CD14-positive monocyte (primary cell): ENCODE results near the gene GOLIM4. TPM values are rescaled to one million over a fixed set of nuclear protein-coding genes. Genes with fewer than 3 reads are reported as not detected.
A peak's percentile ranks its signal among the peaks of the same experiment; 100 is the strongest.

Experiments
- DNase-seq, 3 donors: peaks; one replicate each; pipeline ENCODE4 v3.0.0-alpha.2; 2011 to 2022
- H2AFZ ChIP-seq: 2 replicates; pipeline ENCODE4 v1.6.0; 2012; ENCODE audit warnings: mild to moderate bottlenecking, low read depth, low read length, inconsistent platforms; ENCODE audit not compliant: insufficient read depth, poor library complexity, severe bottlenecking
- H3K27ac ChIP-seq, 2 donors: 1 replicate in 1 of 2; 2 replicates in 1 of 2; pipeline ENCODE4 v1.5.1; 2012 to 2013; ENCODE audit warnings: low read length in 2 of 2, control low read depth in 1 of 2, inconsistent platforms in 1 of 2, low read depth in 1 of 2, mild to moderate bottlenecking in 1 of 2
- H3K27me3 ChIP-seq, 2 donors: one replicate each; pipeline versions ENCODE4 v1.6.0 to v1.6.1; 2011 to 2013; ENCODE audit warnings: low read length in 2 of 2; ENCODE audit not compliant: control insufficient read depth in 2 of 2, insufficient read depth in 2 of 2
- H3K36me3 ChIP-seq, 2 donors: replicated peaks in 1 of 2; 1 replicate in 1 of 2; 2 replicates in 1 of 2; pipeline versions ENCODE4 v1.5.1 to v1.6.1; 2012 to 2013; ENCODE audit warnings: low read length in 2 of 2, control low read depth in 1 of 2, inconsistent platforms in 1 of 2, mild to moderate bottlenecking in 1 of 2; ENCODE audit not compliant: insufficient read depth in 2 of 2, control insufficient read depth in 1 of 2
- H3K4me1 ChIP-seq, 2 donors: 1 replicate in 1 of 2; 2 replicates in 1 of 2; pipeline versions ENCODE4 v1.5.1 to v1.6.1; 2012 to 2013; ENCODE audit warnings: low read length in 2 of 2, control low read depth in 1 of 2, inconsistent platforms in 1 of 2, mild to moderate bottlenecking in 1 of 2, moderate library complexity in 1 of 2; ENCODE audit not compliant: insufficient read depth in 2 of 2, control insufficient read depth in 1 of 2
- H3K4me2 ChIP-seq: replicated peaks from 2 replicates; pipeline ENCODE3; 2012; ENCODE audit warnings: low read length, moderate library complexity, mild to moderate bottlenecking; ENCODE audit not compliant: poor library complexity, severe bottlenecking; ENCODE audit errors: extremely low read depth
- H3K4me3 ChIP-seq, 3 experiments: fragments of 200-600 bp in 1 of 3; sonication (generic) in 1 of 3; replicated peaks in 1 of 3; 1 replicate in 2 of 3; 2 replicates in 1 of 3; pipeline ENCODE4 v1.5.1; 2011 to 2013; ENCODE audit warnings: low read length in 3 of 3, mild to moderate bottlenecking in 3 of 3, control low read depth in 2 of 3, low read depth in 2 of 3, inconsistent platforms in 1 of 3, moderate library complexity in 1 of 3
- H3K79me2 ChIP-seq: 2 replicates; pipeline ENCODE4 v1.6.0; 2012; ENCODE audit warnings: mild to moderate bottlenecking, control low read depth, inconsistent platforms, low read length, moderate library complexity; ENCODE audit not compliant: insufficient read depth
- H3K9ac ChIP-seq: 2 replicates; pipeline ENCODE4 v1.6.0; 2017; ENCODE audit warnings: low read length, mild to moderate bottlenecking; ENCODE audit not compliant: insufficient read depth, poor library complexity, severe bottlenecking
- H3K9me3 ChIP-seq, 2 donors: replicated peaks in 1 of 2; 1 replicate in 1 of 2; 2 replicates in 1 of 2; pipeline versions ENCODE4 v1.5.1 to v1.6.1; 2012 to 2013; ENCODE audit warnings: low read length in 2 of 2, control low read depth in 1 of 2; ENCODE audit not compliant: control insufficient read depth in 1 of 2, insufficient read depth in 1 of 2
- H4K20me1 ChIP-seq: 2 replicates; pipeline ENCODE4 v1.6.0; 2012; ENCODE audit warnings: mild to moderate bottlenecking, low read length, control low read depth, moderate library complexity; ENCODE audit not compliant: insufficient read depth
- H3K27ac Mint-ChIP-seq, 7 donors: one replicate each; pipeline ENCODE4 v1.8.0; 2020; ENCODE audit warnings: mild to moderate bottlenecking in 7 of 7, mixed read lengths in 7 of 7, moderate library complexity in 6 of 7, inconsistent platforms in 2 of 7
- H3K27me3 Mint-ChIP-seq, 3 donors: one replicate each; pipeline ENCODE4 v1.8.0; 2021 to 2022; ENCODE audit warnings: low read depth in 3 of 3, mild to moderate bottlenecking in 3 of 3, mixed read lengths in 3 of 3, moderate library complexity in 3 of 3, inconsistent platforms in 1 of 3
- H3K36me3 Mint-ChIP-seq, 2 donors: one replicate each; pipeline ENCODE4 v1.8.0; 2020; ENCODE audit warnings: mixed read lengths in 2 of 2, inconsistent platforms in 1 of 2, mild to moderate bottlenecking in 1 of 2
- H3K4me1 Mint-ChIP-seq: one replicate; pipeline ENCODE4 v1.8.0; 2020; ENCODE audit warnings: mild to moderate bottlenecking, mixed read lengths
- H3K4me3 Mint-ChIP-seq, 2 donors: one replicate each; pipeline ENCODE4 v1.8.0; 2020; ENCODE audit warnings: mild to moderate bottlenecking in 2 of 2, mixed read lengths in 2 of 2, moderate library complexity in 1 of 2
- H3K9me3 Mint-ChIP-seq, 7 donors: one replicate each; pipeline ENCODE4 v1.8.0; 2020 to 2022; ENCODE audit warnings: mixed read lengths in 7 of 7, mild to moderate bottlenecking in 6 of 7, moderate library complexity in 6 of 7, inconsistent platforms in 2 of 7
- CTCF ChIP-seq: fragments of 200-600 bp; IDR thresholded peaks from one replicate; pipeline ENCODE4 v1.8.0; 2022; ENCODE audit warnings: antibody characterized with exemption, mild to moderate bottlenecking
- WGBS: methylation state at CpG from one replicate; pipeline ENCODE4 v1.1.5; 2013; ENCODE audit warnings: missing lambda C conversion rate; ENCODE audit not compliant: insufficient coverage; 5-methylcytosine and 5-hydroxymethylcytosine counted together
- intact Hi-C, 2 donors: fragments of 100-400 bp; cut with micrococcal nuclease; formaldehyde crosslinking; loops; one replicate each; pipeline versions ENCODE4 v1.15.0 to v1.15.1; 2023
- polyA plus RNA-seq, 3 donors: library from polyadenylated mRNA; depleted of rRNA in 1 of 3; unstranded in 2 of 3; stranded (reverse) in 1 of 3; fragments of 300-500 nt in 2 of 3; fragments of >200 nt in 1 of 3; fragmentation: Illumina TruSeq in 2 of 3; gene quantifications; 1 replicate in 2 of 3; 2 replicates in 1 of 3; pipeline ENCODE4 v1.2.3, GENCODE V29; 2012 to 2021

Gene GOLIM4
- polyA plus RNA-seq, 3 donors, result 3.5 to 6.4 (median 5.8) TPM

GRCh38 chr3:168094580-168094876 is 1.2 kb downstream of the GOLIM4 start:
- Mint-ChIP-seq H3K4me3 (peak overlapping the region; percentile 83 to 93), H3K27me3 (no peaks in the 10 kb centered on the region), H3K4me1 (peaks cover 37% of the 10 kb centered on the region), H3K27ac (peak overlapping the region; percentile 73 to 93 (median 84)), H3K9me3 (no peaks in the 10 kb centered on the region), H3K36me3 (no peaks in the 10 kb centered on the region)
- Histone ChIP-seq H3K27me3 (no peaks in the 10 kb centered on the region), H3K9ac (peak overlapping the region; percentile 85), H3K27ac (peak overlapping the region; percentile 90 to 93), H3K9me3 (no peaks in the 10 kb centered on the region), H3K4me3 (peak overlapping the region; percentile 68 to 88 (median 86)), H3K4me2 (peak overlapping the region; percentile 83), H4K20me1 (peaks cover 8% of the 10 kb centered on the region), H3K36me3 (no peaks in the 10 kb centered on the region), H3K79me2 (peaks cover 38% of the 10 kb centered on the region), H2AFZ (peak overlapping the region; percentile 95), H3K4me1 (peaks cover 24 to 27% of the 10 kb centered on the region in 2 donors)
- intact Hi-C loops, result no loop called here
- no peak for DNase-seq
- TF ChIP-seq CTCF, result no peak
- under 1% methylated on average over 9 of the region's 9 CpGs for WGBS

- no peak overlapping the region for H3K4me3 Mint-ChIP-seq
- no peaks in the 10 kb centered on the region for H3K36me3 Mint-ChIP-seq
- Histone ChIP-seq H3K4me3 (no peak overlapping the region), H3K27me3 (no peaks in the 10 kb centered on the region), H3K4me1 (peaks cover 24 to 27% of the 10 kb centered on the region in 2 donors), H3K9me3 (no peaks in the 10 kb centered on the region), H3K79me2 (peaks cover 45% of the 10 kb centered on the region), H3K36me3 (no peaks in the 10 kb centered on the region), H2AFZ (no peak overlapping the region), H3K4me2 (peak overlapping the region; percentile 83), H3K9ac (no peak overlapping the region), H4K20me1 (peaks cover 10% of the 10 kb centered on the region), H3K27ac (no peak overlapping the region)
- no peak overlapping the region for H3K27ac Mint-ChIP-seq
- 29% methylated on average over 1 of the region's 3 CpGs for WGBS
- H3K27me3 Mint-ChIP-seq, result no peaks in the 10 kb centered on the region
- H3K9me3 Mint-ChIP-seq, result no peaks in the 10 kb centered on the region
- TF ChIP-seq CTCF, result no peak
- no peak for DNase-seq
- intact Hi-C loops, result no loop called here
- H3K4me1 Mint-ChIP-seq, result peaks cover 37% of the 10 kb centered on the region
Measured at GRCh38 chr3:168093790-168094189, 1.9 kb downstream of the GOLIM4 start.
